A549 (cell line): ENCODE data around the gene CBR1. TPM values are rescaled to one million over a fixed set of nuclear protein-coding genes. Genes with fewer than 3 reads are reported as not detected.

Experiments used
- ATAC-seq, 2 experiments: fragments of 200-7000 bp in 1 of 2; fragments of >200 bp in 1 of 2; cut with Nextera tagmentation in 1 of 2; cut with Tn5 transposase in 1 of 2; 3 replicates each; pipeline versions ENCODE4 v1.8.0 to v1.9.1; 2018 to 2020; ENCODE audit warnings: mild to moderate bottlenecking in 1 of 2, moderate library complexity in 1 of 2
- CTCF ChIA-PET: fragments of 300-600 bp; sonication (Branson Sonifier 250); formaldehyde crosslinking; extraction: SDS; loops from one replicate; lab custom pipeline; 2021; ENCODE audit warnings: antibody characterized with exemption, inconsistent platforms; lab: Yijun Ruan, JAX
- POLR2A ChIA-PET: fragments of 350-600 bp; formaldehyde crosslinking; extraction: SDS; loops from one replicate; lab custom pipeline; 2021; ENCODE audit warnings: antibody characterized with exemption, inconsistent platforms; lab: Yijun Ruan, JAX
- DNase-seq, 2 experiments: peaks; one replicate each; pipeline versions ENCODE4 v3.0.0 to v3.0.0-alpha.2; 2011 to 2016; ENCODE audit warnings: low read depth in 1 of 2, low spot score in 1 of 2
- FAIRE-seq: peaks from 2 replicates; lab custom pipeline; 2011; peaks lifted over from hg19 to GRCh38; lab: Jason Lieb, UNC
- H3K27ac ChIP-seq, 2 experiments: fragments of >200 bp; sonication (Bioruptor Twin); formaldehyde crosslinking; 3 replicates each; pipeline ENCODE4 v1.5.1; 2016 to 2017
- H3K4me1 ChIP-seq: fragments of >200 bp; sonication (Bioruptor Twin); formaldehyde crosslinking; 3 replicates; pipeline ENCODE4 v1.6.1; 2016
- H3K4me2 ChIP-seq: fragments of >200 bp; sonication (Bioruptor Twin); formaldehyde crosslinking; 3 replicates; pipeline ENCODE4 v1.6.1; 2016
- H3K4me3 ChIP-seq: fragments of >200 bp; sonication (Bioruptor Twin); formaldehyde crosslinking; 3 replicates; pipeline ENCODE4 v1.5.1; 2016
- H3K9me3 ChIP-seq: fragments of >200 bp; sonication (Bioruptor Twin); formaldehyde crosslinking; 3 replicates; pipeline ENCODE4 v1.6.1; 2016
- ATOH8 ChIP-seq: fragments of 250-450 bp; sonication (Bioruptor Pico); IDR thresholded peaks from 2 replicates; pipeline ENCODE4 v1.5.0; 2020; ENCODE audit warnings: low read depth, mild to moderate bottlenecking, moderate library complexity
- BHLHE40 ChIP-seq: IDR thresholded peaks from 2 replicates; pipeline ENCODE4 v1.6.1; 2012; ENCODE audit warnings: low read depth, low read length, inconsistent platforms
- CBX8 ChIP-seq: fragments of 200-600 bp; sonication (generic); IDR thresholded peaks from 2 replicates; pipeline ENCODE4 v1.6.1; 2016
- CEBPB ChIP-seq, 2 experiments: fragments of >200 bp in 1 of 2; sonication (Bioruptor Twin) in 1 of 2; formaldehyde crosslinking in 1 of 2; IDR thresholded peaks; 2 replicates each; pipeline ENCODE4 v1.6.1; 2012 to 2016
- CHD2 ChIP-seq: fragments of 150-350 bp; IDR thresholded peaks from 2 replicates; pipeline ENCODE4 v1.6.1; 2014; ENCODE audit warnings: low read length; ENCODE audit not compliant: partially characterized antibody
- CHD4 ChIP-seq: fragments of 200-600 bp; sonication (generic); IDR thresholded peaks from 2 replicates; pipeline ENCODE4 v1.6.1; 2016; ENCODE audit warnings: antibody characterized with exemption, mild to moderate bottlenecking, borderline replicate concordance
- E2F6 ChIP-seq: IDR thresholded peaks from 2 replicates; pipeline ENCODE4 v1.6.1; 2012; ENCODE audit warnings: low read depth, borderline replicate concordance
- EHMT2 ChIP-seq: fragments of 200-600 bp; sonication (generic); IDR thresholded peaks from 2 replicates; pipeline ENCODE4 v1.6.1; 2016; ENCODE audit warnings: antibody characterized with exemption, low read depth, mild to moderate bottlenecking, moderate library complexity
- ESRRA ChIP-seq: fragments of 150-350 bp; IDR thresholded peaks from 2 replicates; pipeline ENCODE4 v1.6.1; 2014; ENCODE audit warnings: mild to moderate bottlenecking, low read length, borderline replicate concordance
- FOSL2 ChIP-seq, 2 experiments: fragments of 450-650 bp in 1 of 2; fragments of >200 bp in 1 of 2; sonication (Bioruptor Twin) in 1 of 2; formaldehyde crosslinking; IDR thresholded peaks; 2 replicates each; pipeline versions ENCODE4 v1.5.0 to v1.6.1; 2016 to 2020; ENCODE audit warnings: mild to moderate bottlenecking in 1 of 2, moderate library complexity in 1 of 2
- FOXS1 ChIP-seq: fragments of 250-450 bp; sonication (Bioruptor Pico); IDR thresholded peaks from 2 replicates; pipeline ENCODE4 v1.5.0; 2020; ENCODE audit warnings: mild to moderate bottlenecking, moderate library complexity
- HDAC2 ChIP-seq: fragments of 200-600 bp; sonication (generic); IDR thresholded peaks from 2 replicates; pipeline ENCODE4 v1.6.1; 2016
- HMGXB4 ChIP-seq: fragments of 250-450 bp; sonication (Bioruptor Pico); IDR thresholded peaks from 2 replicates; pipeline ENCODE4 v1.5.0; 2021; ENCODE audit warnings: mild to moderate bottlenecking, moderate library complexity, borderline replicate concordance
- HOXA7 ChIP-seq: fragments of 250-450 bp; sonication (Bioruptor Pico); IDR thresholded peaks from 2 replicates; pipeline ENCODE4 v1.5.0; 2020; ENCODE audit warnings: mild to moderate bottlenecking, moderate library complexity
- JUN ChIP-seq, 2 experiments: fragments of >200 bp; sonication (Bioruptor Twin); formaldehyde crosslinking; IDR thresholded peaks; 2 replicates in 1 of 2; 3 replicates in 1 of 2; pipeline ENCODE4 v1.6.1; 2016 to 2017
- JUNB ChIP-seq: fragments of >200 bp; sonication (Bioruptor Twin); formaldehyde crosslinking; IDR thresholded peaks from 2 replicates; pipeline ENCODE4 v1.6.1; 2016
- KDM1A ChIP-seq: fragments of 200-600 bp; sonication (generic); IDR thresholded peaks from 2 replicates; pipeline ENCODE4 v1.6.1; 2016; ENCODE audit warnings: low read depth, mild to moderate bottlenecking
- MAFK ChIP-seq: fragments of 450-650 bp; IDR thresholded peaks from 2 replicates; pipeline ENCODE4 v1.6.1; 2014; ENCODE audit not compliant: partially characterized antibody
- MYC ChIP-seq: IDR thresholded peaks from 2 replicates; pipeline ENCODE4 v1.6.1; 2012; ENCODE audit warnings: mild to moderate bottlenecking, inconsistent platforms, low read length, improper control_type of control experiment, borderline replicate concordance
- NPAS2 ChIP-seq: fragments of 250-450 bp; sonication (Bioruptor Pico); IDR thresholded peaks from 2 replicates; pipeline ENCODE4 v1.8.0; 2022; ENCODE audit warnings: mild to moderate bottlenecking, moderate library complexity, borderline replicate concordance
- PHF8 ChIP-seq: fragments of 200-600 bp; sonication (generic); IDR thresholded peaks from 2 replicates; pipeline ENCODE4 v1.6.1; 2016; ENCODE audit warnings: low read depth, mild to moderate bottlenecking, antibody characterized with exemption, moderate library complexity, borderline replicate concordance
- POLR2AphosphoS2 ChIP-seq: conservative IDR thresholded peaks from 2 replicates; pipeline ENCODE4 v1.6.1; 2012; ENCODE audit warnings: low read length, improper control_type of control experiment, inconsistent platforms
- RFX5 ChIP-seq: fragments of 450-650 bp; IDR thresholded peaks from 2 replicates; pipeline ENCODE4 v1.7.1; 2014; ENCODE audit warnings: antibody characterized with exemption, mild to moderate bottlenecking, moderate library complexity
- RNF2 ChIP-seq: fragments of 200-600 bp; sonication (generic); IDR thresholded peaks from 2 replicates; pipeline ENCODE4 v1.6.1; 2016; ENCODE audit warnings: low read depth, mild to moderate bottlenecking, antibody characterized with exemption, moderate library complexity, borderline replicate concordance
- SMC3 ChIP-seq: fragments of >200 bp; sonication (Bioruptor Twin); formaldehyde crosslinking; IDR thresholded peaks from 3 replicates; pipeline ENCODE4 v1.6.1; 2018; ENCODE audit warnings: inconsistent platforms
- TFCP2L1 ChIP-seq: fragments of 250-450 bp; sonication (Bioruptor Pico); IDR thresholded peaks from 2 replicates; pipeline ENCODE4 v1.5.0; 2021; ENCODE audit warnings: mild to moderate bottlenecking
- TP53 ChIP-seq: fragments of 250-450 bp; sonication (Bioruptor Pico); IDR thresholded peaks from 2 replicates; pipeline ENCODE4 v1.5.0; 2021; ENCODE audit warnings: mild to moderate bottlenecking, moderate library complexity
- ZFP36 ChIP-seq: fragments of 450-650 bp; IDR thresholded peaks from 2 replicates; pipeline ENCODE4 v1.6.1; 2014; ENCODE audit warnings: borderline replicate concordance; ENCODE audit not compliant: partially characterized antibody
- ZSCAN20 ChIP-seq: fragments of 250-450 bp; sonication (Bioruptor Pico); IDR thresholded peaks from 2 replicates; pipeline ENCODE4 v1.8.0; 2022; ENCODE audit warnings: mild to moderate bottlenecking, moderate library complexity
- WGBS: methylation state at CpG from one replicate; pipeline ENCODE4 v1.1.6; 2017; ENCODE audit errors: missing lambda C conversion rate; 5-methylcytosine and 5-hydroxymethylcytosine counted together
- polyA plus RNA-seq, 4 experiments: library from polyadenylated mRNA; depleted of rRNA in 3 of 4; stranded (reverse); fragments of >200 nt; fragmentation: RNase III in 1 of 4; extraction: RNeasy Plus Mini Kit Qiagen cat#74134 plus additional on column Dnase treatment in 1 of 4; gene quantifications; 2 replicates in 3 of 4; 3 replicates in 1 of 4; pipeline ENCODE4 v1.2.3, GENCODE V29; 2011 to 2017

Gene CBR1
- polyA plus RNA-seq, 2 of the 4 experiments (the other 2 are of a cell fraction): 165 to 208 TPM

- H3K9me3 ChIP-seq: no peaks in the 10 kb centered on the region
- TF ChIP-seq CEBPB (IDR thresholded peaks at IDR 0.05) (no peak), CBX8 (no peak), RFX5 (no peak), TP53 (CRISPR knock-in tag) (no peak), KDM1A (no peak), E2F6 (no peak), HDAC2 (no peak), CHD2 (no peak), MAFK (no peak), CHD4 (no peak), ESRRA (no peak), NPAS2 (CRISPR knock-in tag) (no peak), JUN (IDR thresholded peaks at IDR 0.05) (no peak)
- no peak for ATAC-seq
- ChIA-PET POLR2A (no interaction called here), CTCF (interaction anchor here (0.6 kb wide), 2 partner anchors 47 to 421 kb away, joined by 3 read pairs; no protein-coding TSS in a partner anchor)
- WGBS: 76% methylated on average over 29 of the region's 29 CpGs
- DNase-seq: no peak
- no peaks in the 10 kb centered on the region for H3K4me1 ChIP-seq
- H3K27ac ChIP-seq: no peak overlapping the region
- no peak overlapping the region for H3K4me2 ChIP-seq
- no peak overlapping the region for H3K4me3 ChIP-seq
- FAIRE-seq: no peak
Observed at GRCh38 chr21:36104317-36105300, 34.8 kb downstream of the CBR1 start.

GRCh38 chr21:36105327-36105842 lies 35.6 kb downstream of the CBR1 start:
- no peak overlapping the region for H3K27ac ChIP-seq
- no peak overlapping the region for H3K4me2 ChIP-seq
- 91% methylated on average over 4 of the region's 4 CpGs for WGBS
- ChIA-PET CTCF (interaction anchor here (0.6 kb wide), 1 partner anchor 48 kb away, joined by 3 read pairs; no protein-coding TSS in a partner anchor), POLR2A (no interaction called here)
- no peaks in the 10 kb centered on the region for H3K4me1 ChIP-seq
- no peak for ATAC-seq
- no peak for FAIRE-seq
- no peak overlapping the region for H3K4me3 ChIP-seq
- no peak for DNase-seq
- H3K9me3 ChIP-seq: no peaks in the 10 kb centered on the region
- TF ChIP-seq MAFK (no peak), BHLHE40 (no peak), FOXS1 (no peak), FOSL2 (IDR thresholded peaks at IDR 0.05) (no peak), FOSL2 (CRISPR knock-in tag; IDR thresholded peaks at IDR 0.05) (no peak), NPAS2 (CRISPR knock-in tag) (no peak), HMGXB4 (CRISPR knock-in tag) (no peak), POLR2AphosphoS2 (no peak), RNF2 (no peak), E2F6 (no peak), CHD2 (no peak), SMC3 (no peak), JUNB (no peak), ATOH8 (no peak), HOXA7 (CRISPR knock-in tag) (no peak), ZFP36 (no peak), MYC (no peak), PHF8 (no peak), ZSCAN20 (no peak), TFCP2L1 (CRISPR knock-in tag) (no peak), EHMT2 (no peak)
